ENCODE data around the gene TEC.

- TF ChIP-seq CTCF (IDR thresholded peaks at IDR 0.05) = no peak
- TF ChIP-seq EP300 (IDR thresholded peaks at IDR 0.05) = no peak
Observed at GRCh38 chr4:48130100-48130499, 139.5 kb downstream of the TEC start.
